ENCODE data around the gene PPP2R3A. TPM values are rescaled to one million over a fixed set of nuclear protein-coding genes. Genes with fewer than 3 reads are reported as not detected.
A peak's percentile ranks its signal among the peaks of the same experiment; 100 is the strongest.

The PPP2R3A gene
- total and polyA plus RNA-seq, 2 donors (not counting 1 experiment from before 2014, with no cell fraction given), result 17.5 to 18.3 TPM

DNA sequence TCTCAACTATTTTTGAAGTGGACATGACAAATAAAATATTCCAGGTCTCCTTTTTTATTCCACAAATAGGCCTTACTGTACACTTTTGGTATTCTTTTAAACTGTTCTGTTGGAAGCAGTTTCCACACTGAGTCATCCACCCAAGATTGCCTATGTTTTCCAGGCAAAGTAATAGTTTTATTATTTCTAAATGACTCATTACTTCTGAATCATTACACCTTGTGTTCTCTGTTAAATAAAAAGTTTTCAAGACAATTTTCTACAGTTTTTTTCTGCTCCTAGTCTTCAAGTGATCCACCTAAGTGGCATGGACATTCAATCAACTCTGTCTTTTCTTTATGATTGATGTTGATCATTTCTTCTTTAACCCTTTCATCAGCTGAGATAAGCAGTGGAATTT, 26.5 kb downstream of the PPP2R3A start:
- no peaks in the 10 kb centered on the region for H3K27me3 ChIP-seq (ENCODE audit: control insufficient read depth, insufficient read depth, low read length)
- H3K27ac ChIP-seq (ENCODE audit: insufficient read depth, low read length), result no peak overlapping the region
- H3K4me1 ChIP-seq (ENCODE audit: control insufficient read depth, extremely low read depth, insufficient read depth, low read length), result peaks cover 15% of the 10 kb centered on the region
- H3K9me3 ChIP-seq (ENCODE audit: control insufficient read depth, insufficient read depth, low read depth, low read length), result no peaks in the 10 kb centered on the region
- no peak overlapping the region for H2AFZ ChIP-seq (ENCODE audit: low read length)
- TF ChIP-seq, protein P1, sequence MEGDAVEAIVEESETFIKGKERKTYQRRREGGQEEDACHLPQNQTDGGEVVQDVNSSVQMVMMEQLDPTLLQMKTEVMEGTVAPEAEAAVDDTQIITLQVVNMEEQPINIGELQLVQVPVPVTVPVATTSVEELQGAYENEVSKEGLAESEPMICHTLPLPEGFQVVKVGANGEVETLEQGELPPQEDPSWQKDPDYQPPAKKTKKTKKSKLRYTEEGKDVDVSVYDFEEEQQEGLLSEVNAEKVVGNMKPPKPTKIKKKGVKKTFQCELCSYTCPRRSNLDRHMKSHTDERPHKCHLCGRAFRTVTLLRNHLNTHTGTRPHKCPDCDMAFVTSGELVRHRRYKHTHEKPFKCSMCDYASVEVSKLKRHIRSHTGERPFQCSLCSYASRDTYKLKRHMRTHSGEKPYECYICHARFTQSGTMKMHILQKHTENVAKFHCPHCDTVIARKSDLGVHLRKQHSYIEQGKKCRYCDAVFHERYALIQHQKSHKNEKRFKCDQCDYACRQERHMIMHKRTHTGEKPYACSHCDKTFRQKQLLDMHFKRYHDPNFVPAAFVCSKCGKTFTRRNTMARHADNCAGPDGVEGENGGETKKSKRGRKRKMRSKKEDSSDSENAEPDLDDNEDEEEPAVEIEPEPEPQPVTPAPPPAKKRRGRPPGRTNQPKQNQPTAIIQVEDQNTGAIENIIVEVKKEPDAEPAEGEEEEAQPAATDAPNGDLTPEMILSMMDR (conservative IDR thresholded peaks at IDR 0.05 in 1 of 2, IDR thresholded peaks at IDR 0.05 in 1 of 2; ENCODE audit: low read depth in 1 of 2, low read length in 2 of 2), result no peak
- no peak for TF ChIP-seq EZH2 (IDR thresholded peaks at IDR 0.05; ENCODE audit: low read length, missing control alignments)
- peaks cover 52% of the 10 kb centered on the region for H3K79me2 ChIP-seq (ENCODE audit: control insufficient read depth, insufficient read depth, low read length)
- peaks cover 1% of the 10 kb centered on the region for H3K36me3 ChIP-seq (ENCODE audit: control insufficient read depth, insufficient read depth, low read length)
- peak overlapping the region; percentile 39 for H3K4me2 ChIP-seq (ENCODE audit: extremely low read depth, insufficient read depth, low read length)
- no peak overlapping the region for H3K4me3 ChIP-seq (replicated peaks in 1 of 4; ENCODE audit: control extremely low read depth in 1 of 4, insufficient read depth in 1 of 4, low read depth in 3 of 4, low read length in 4 of 4)
- DNase-seq (ENCODE audit: low read depth in 2 of 2), result peak; percentile 82 to 92
- no peaks in the 10 kb centered on the region for H4K20me1 ChIP-seq (ENCODE audit: control insufficient read depth, extremely low read depth, insufficient read depth, low read length)
- no peak overlapping the region for H3K9ac ChIP-seq (ENCODE audit: insufficient read depth, low read length)

DNA sequence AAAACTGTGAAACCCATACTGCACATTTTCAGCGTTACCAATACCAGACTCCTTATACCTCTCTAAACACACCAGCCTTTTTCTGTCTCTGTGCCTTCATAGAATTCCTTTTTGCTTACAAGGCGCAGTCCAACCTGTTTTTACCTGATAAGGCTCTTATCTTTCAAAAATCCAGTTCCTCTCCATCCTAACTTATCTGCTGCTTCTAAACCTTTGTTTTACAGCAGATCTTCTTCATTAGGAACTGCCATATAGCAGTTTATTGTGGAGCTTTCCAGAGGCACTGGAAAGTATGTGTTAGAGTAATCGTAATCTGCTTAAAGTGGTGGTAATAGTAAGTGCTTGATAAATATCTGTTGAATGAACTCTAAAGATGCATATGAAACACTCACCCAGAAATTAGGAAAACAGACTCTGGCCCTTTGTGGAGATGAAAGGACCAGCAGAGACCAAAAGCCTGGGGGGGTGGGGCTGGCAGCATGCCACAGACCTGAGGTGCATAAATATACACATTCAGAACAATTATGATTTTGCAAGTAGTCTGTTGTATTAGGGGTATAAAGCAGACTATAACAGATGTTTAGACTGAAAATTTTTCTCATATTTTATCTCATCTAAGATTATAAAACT, 29.3 kb downstream of the PPP2R3A start:
- DNase-seq (ENCODE audit: low read depth in 2 of 2), result no peak
- H3K27ac ChIP-seq (ENCODE audit: insufficient read depth, low read length), result no peak overlapping the region
- H3K4me1 ChIP-seq (ENCODE audit: control insufficient read depth, extremely low read depth, insufficient read depth, low read length), result peaks cover 15% of the 10 kb centered on the region
- H3K4me2 ChIP-seq (ENCODE audit: extremely low read depth, insufficient read depth, low read length), result no peak overlapping the region
- H2AFZ ChIP-seq (ENCODE audit: low read length), result no peak overlapping the region
- no peaks in the 10 kb centered on the region for H3K36me3 ChIP-seq (ENCODE audit: control insufficient read depth, insufficient read depth, low read length)
- H3K79me2 ChIP-seq (ENCODE audit: control insufficient read depth, insufficient read depth, low read length), result peaks cover 48% of the 10 kb centered on the region
- TF ChIP-seq, protein P1 (conservative IDR thresholded peaks at IDR 0.05 in 1 of 2, IDR thresholded peaks at IDR 0.05 in 1 of 2; ENCODE audit: low read depth in 1 of 2, low read length in 2 of 2), result no peak
- TF ChIP-seq EZH2 (IDR thresholded peaks at IDR 0.05; ENCODE audit: low read length, missing control alignments), result no peak
- no peak overlapping the region for H3K9ac ChIP-seq (ENCODE audit: insufficient read depth, low read length)
- no peaks in the 10 kb centered on the region for H3K27me3 ChIP-seq (ENCODE audit: control insufficient read depth, insufficient read depth, low read length)
- no peaks in the 10 kb centered on the region for H4K20me1 ChIP-seq (ENCODE audit: control insufficient read depth, extremely low read depth, insufficient read depth, low read length)
- H3K4me3 ChIP-seq (replicated peaks in 1 of 4; ENCODE audit: control extremely low read depth in 1 of 4, insufficient read depth in 1 of 4, low read depth in 3 of 4, low read length in 4 of 4), result no peak overlapping the region
- H3K9me3 ChIP-seq (ENCODE audit: control insufficient read depth, insufficient read depth, low read depth, low read length), result no peaks in the 10 kb centered on the region

DNA sequence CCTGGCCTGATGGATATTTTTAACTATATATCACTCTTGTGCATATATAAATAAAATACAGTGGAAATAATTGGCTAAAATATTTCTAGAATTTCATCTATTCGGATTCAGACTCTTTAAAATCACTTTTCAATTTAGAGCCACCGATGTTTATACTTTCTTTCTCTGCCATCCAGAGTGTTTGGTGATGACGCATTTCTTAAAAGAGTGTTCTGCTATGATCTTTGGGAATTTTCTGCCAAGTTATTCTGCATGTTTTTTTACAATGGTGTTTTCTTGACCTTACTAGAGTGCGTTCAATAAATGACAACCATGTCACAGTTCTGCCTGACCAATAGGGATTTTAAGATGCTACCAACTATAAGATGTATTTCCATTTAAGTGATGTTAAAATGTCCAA, 30.2 kb downstream of the PPP2R3A start:
- DNase-seq (ENCODE audit: low read depth in 2 of 2), result peak in 1 of 2 donors; percentile 71
- TF ChIP-seq, protein P1 (conservative IDR thresholded peaks at IDR 0.05 in 1 of 2, IDR thresholded peaks at IDR 0.05 in 1 of 2; ENCODE audit: low read depth in 1 of 2, low read length in 2 of 2), result no peak
- no peak for TF ChIP-seq EZH2 (IDR thresholded peaks at IDR 0.05; ENCODE audit: low read length, missing control alignments)
- peak overlapping the region; percentile 18 for H3K4me2 ChIP-seq (ENCODE audit: extremely low read depth, insufficient read depth, low read length)
- no peaks in the 10 kb centered on the region for H3K27me3 ChIP-seq (ENCODE audit: control insufficient read depth, insufficient read depth, low read length)
- H4K20me1 ChIP-seq (ENCODE audit: control insufficient read depth, extremely low read depth, insufficient read depth, low read length), result no peaks in the 10 kb centered on the region
- H3K27ac ChIP-seq (ENCODE audit: insufficient read depth, low read length), result no peak overlapping the region
- H3K4me1 ChIP-seq (ENCODE audit: control insufficient read depth, extremely low read depth, insufficient read depth, low read length), result peaks cover 12% of the 10 kb centered on the region
- H3K36me3 ChIP-seq (ENCODE audit: control insufficient read depth, insufficient read depth, low read length), result no peaks in the 10 kb centered on the region
- H3K79me2 ChIP-seq (ENCODE audit: control insufficient read depth, insufficient read depth, low read length), result peaks cover 47% of the 10 kb centered on the region
- no peak overlapping the region for H2AFZ ChIP-seq (ENCODE audit: low read length)
- H3K4me3 ChIP-seq (replicated peaks in 1 of 4; ENCODE audit: control extremely low read depth in 1 of 4, insufficient read depth in 1 of 4, low read depth in 3 of 4, low read length in 4 of 4), result no peak overlapping the region
- no peaks in the 10 kb centered on the region for H3K9me3 ChIP-seq (ENCODE audit: control insufficient read depth, insufficient read depth, low read depth, low read length)
- H3K9ac ChIP-seq (ENCODE audit: insufficient read depth, low read length), result no peak overlapping the region

Measured in fibroblast of lung (primary cell).